Measurements from ENCODE around the gene KRT77.

KRT77 gene

GRCh38 chr12:52643233-52644077 is 59.9 kb downstream of the KRT77 start:
- Histone ChIP-seq H3K36me3 (ENCODE audit: control insufficient read depth, insufficient read depth, low read length) (no peaks in the 10 kb centered on the region), H3K27ac (ENCODE audit: low read depth, low read length) (no peak overlapping the region), H3K27me3 (ENCODE audit: control insufficient read depth, insufficient read depth, low read length) (no peaks in the 10 kb centered on the region), H3K9ac (ENCODE audit: low read depth, low read length) (no peak overlapping the region), H3K4me1 (ENCODE audit: control insufficient read depth, insufficient read depth, low read length) (no peaks in the 10 kb centered on the region), H3K4me3 (ENCODE audit: low read depth, low read length) (no peak overlapping the region), H3K9me3 (ENCODE audit: control insufficient read depth, insufficient read depth, low read length) (no peaks in the 10 kb centered on the region)

DNA sequence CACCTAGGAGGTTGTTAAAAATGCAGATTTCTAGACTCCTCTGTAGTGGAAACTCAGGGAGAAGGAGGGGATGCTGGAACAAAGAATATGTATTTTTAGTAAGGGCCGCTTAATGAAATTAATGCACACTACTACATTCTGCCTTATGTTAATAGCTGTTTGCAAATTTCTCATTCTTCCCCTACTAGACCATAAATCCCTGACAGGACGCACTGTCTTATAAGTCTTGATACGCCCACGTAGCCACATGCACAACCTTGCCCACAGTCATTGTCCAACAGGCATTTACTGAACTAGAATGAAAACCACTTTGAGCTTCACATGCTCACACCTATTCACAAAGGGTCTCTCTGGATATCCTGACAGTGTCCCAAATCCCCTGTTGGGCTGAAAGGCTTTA is 61.9 kb downstream of the KRT77 start:
- no peak overlapping the region for H3K27ac ChIP-seq (ENCODE audit: low read depth, low read length)
- H3K9me3 ChIP-seq (ENCODE audit: control insufficient read depth, insufficient read depth, low read length): no peaks in the 10 kb centered on the region
- H3K4me3 ChIP-seq (ENCODE audit: low read depth, low read length): no peak overlapping the region
- H3K27me3 ChIP-seq (ENCODE audit: control insufficient read depth, insufficient read depth, low read length): no peaks in the 10 kb centered on the region
- no peak overlapping the region for H3K9ac ChIP-seq (ENCODE audit: low read depth, low read length)
- H3K4me1 ChIP-seq (ENCODE audit: control insufficient read depth, insufficient read depth, low read length): no peaks in the 10 kb centered on the region
- no peaks in the 10 kb centered on the region for H3K36me3 ChIP-seq (ENCODE audit: control insufficient read depth, insufficient read depth, low read length)
